Endothelial cell (in vitro differentiated cells): ENCODE data around the gene POU2F1. TPM values are rescaled to one million over a fixed set of nuclear protein-coding genes. Genes with fewer than 3 reads are reported as not detected.

Source experiments
- DNase-seq: peaks from one replicate; pipeline ENCODE4 v3.0.0; 2021; ENCODE audit warnings: low spot score
- H3K27ac Mint-ChIP-seq: one replicate; pipeline ENCODE4 v1.8.0; 2021; ENCODE audit warnings: mixed read lengths, inconsistent platforms; ENCODE audit not compliant: unreplicated experiment
- H3K27me3 Mint-ChIP-seq: one replicate; pipeline ENCODE4 v1.8.0; 2021; ENCODE audit warnings: mild to moderate bottlenecking, moderate library complexity, mixed read lengths, inconsistent platforms; ENCODE audit not compliant: unreplicated experiment
- H3K36me3 Mint-ChIP-seq: one replicate; pipeline ENCODE4 v1.8.0; 2021; ENCODE audit warnings: mild to moderate bottlenecking, low read depth, mixed read lengths, inconsistent platforms; ENCODE audit not compliant: unreplicated experiment
- H3K4me1 Mint-ChIP-seq: one replicate; pipeline ENCODE4 v1.8.0; 2021; ENCODE audit warnings: mild to moderate bottlenecking, mixed read lengths, inconsistent platforms; ENCODE audit not compliant: unreplicated experiment
- H3K4me3 Mint-ChIP-seq: one replicate; pipeline ENCODE4 v1.8.0; 2021; ENCODE audit warnings: mild to moderate bottlenecking, mixed read lengths, inconsistent platforms; ENCODE audit not compliant: unreplicated experiment
- H3K9me3 Mint-ChIP-seq: one replicate; pipeline ENCODE4 v1.8.0; 2021; ENCODE audit warnings: mixed read lengths, inconsistent platforms; ENCODE audit not compliant: unreplicated experiment
- total RNA-seq: library from RNA; stranded (reverse); fragmentation: NEBNext Ultra II Directional; extraction: Animal tissue kit (Norgen Biotek cat#: 25700); gene quantifications from one replicate; pipeline ENCODE4 v1.2.1, GENCODE V29; 2021; ENCODE audit not compliant: unreplicated experiment
- TF ChIP-seq, protein P1 (sequence below): fragments of 200-600 bp; sonication (generic); IDR thresholded peaks from one replicate; pipeline ENCODE4 v1.5.0; 2021; ENCODE audit warnings: antibody characterized with exemption; ENCODE audit not compliant: unreplicated experiment

Gene POU2F1
- total RNA-seq, 1 donor from 2014 or later = 24.5 TPM

DNA sequence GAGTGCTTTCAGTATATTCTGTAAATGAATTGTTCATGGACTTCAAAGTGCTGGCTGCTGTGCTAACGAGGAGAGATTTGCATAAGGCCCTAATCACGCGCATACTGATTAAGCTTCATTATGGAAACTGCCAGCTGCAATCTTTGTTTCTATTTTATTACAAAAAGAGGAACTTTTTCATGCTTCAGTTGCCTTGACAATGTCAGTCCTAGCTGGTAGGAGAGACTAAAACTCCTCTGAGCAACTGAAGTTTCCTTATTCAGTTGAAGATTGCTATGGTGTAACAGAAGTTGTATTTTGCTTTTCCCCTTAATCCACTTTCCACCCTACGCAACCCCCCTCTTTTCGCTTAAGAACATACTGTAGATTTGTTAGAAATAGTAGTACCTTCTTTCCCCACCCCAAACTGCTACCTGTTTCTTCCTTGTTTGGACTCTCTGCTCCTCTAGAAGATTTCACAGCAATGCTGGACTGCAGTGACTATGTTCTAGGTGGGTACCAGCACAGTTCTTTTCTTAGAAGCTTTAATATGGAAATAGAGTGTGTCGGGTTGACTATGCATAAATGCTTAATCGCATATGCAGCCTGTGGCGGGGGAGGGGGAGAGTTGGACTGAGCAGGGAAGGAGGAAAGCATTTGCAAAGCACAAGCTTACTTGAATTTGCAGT is 108.3 kb downstream of the POU2F1 start:
- H3K4me3 Mint-ChIP-seq = no peak overlapping the region
- H3K36me3 Mint-ChIP-seq = peaks cover 6% of the 10 kb centered on the region
- TF ChIP-seq, protein P1, sequence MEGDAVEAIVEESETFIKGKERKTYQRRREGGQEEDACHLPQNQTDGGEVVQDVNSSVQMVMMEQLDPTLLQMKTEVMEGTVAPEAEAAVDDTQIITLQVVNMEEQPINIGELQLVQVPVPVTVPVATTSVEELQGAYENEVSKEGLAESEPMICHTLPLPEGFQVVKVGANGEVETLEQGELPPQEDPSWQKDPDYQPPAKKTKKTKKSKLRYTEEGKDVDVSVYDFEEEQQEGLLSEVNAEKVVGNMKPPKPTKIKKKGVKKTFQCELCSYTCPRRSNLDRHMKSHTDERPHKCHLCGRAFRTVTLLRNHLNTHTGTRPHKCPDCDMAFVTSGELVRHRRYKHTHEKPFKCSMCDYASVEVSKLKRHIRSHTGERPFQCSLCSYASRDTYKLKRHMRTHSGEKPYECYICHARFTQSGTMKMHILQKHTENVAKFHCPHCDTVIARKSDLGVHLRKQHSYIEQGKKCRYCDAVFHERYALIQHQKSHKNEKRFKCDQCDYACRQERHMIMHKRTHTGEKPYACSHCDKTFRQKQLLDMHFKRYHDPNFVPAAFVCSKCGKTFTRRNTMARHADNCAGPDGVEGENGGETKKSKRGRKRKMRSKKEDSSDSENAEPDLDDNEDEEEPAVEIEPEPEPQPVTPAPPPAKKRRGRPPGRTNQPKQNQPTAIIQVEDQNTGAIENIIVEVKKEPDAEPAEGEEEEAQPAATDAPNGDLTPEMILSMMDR = no peak
- H3K4me1 Mint-ChIP-seq = peaks cover 10% of the 10 kb centered on the region
- no peak overlapping the region for H3K27ac Mint-ChIP-seq
- no peaks in the 10 kb centered on the region for H3K9me3 Mint-ChIP-seq
- no peaks in the 10 kb centered on the region for H3K27me3 Mint-ChIP-seq
- peak; percentile 16 for DNase-seq

DNA sequence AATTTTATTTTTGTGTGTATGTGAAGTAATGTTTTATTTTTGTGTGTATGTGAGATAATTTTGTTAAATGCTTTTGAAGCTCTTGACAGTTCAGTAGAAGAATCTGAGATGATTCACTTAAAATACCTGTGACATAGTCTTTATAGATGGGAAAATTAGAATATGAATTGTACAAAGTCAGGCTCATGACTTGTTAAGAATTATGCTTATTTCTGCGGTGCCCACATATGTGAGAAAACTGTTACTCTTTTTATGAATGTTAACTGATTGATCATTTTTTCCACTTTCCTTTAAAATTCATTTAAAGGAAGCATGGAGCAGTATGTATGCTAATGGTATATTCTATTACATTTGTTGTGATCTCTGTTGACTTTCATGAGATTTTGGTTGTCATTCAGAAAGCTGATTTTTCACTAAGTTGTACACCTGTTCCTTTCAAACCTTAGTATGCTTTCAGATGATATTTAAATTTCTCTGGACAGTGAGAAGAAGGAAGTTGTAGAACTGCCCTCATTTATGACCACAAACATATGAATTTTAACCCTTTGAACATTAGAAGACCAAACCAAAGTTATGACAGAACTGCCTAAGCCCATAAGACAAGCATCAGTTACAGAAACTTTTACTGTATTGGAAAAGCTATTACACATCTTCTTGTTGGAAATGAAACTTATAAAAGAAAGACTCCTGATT is 110.1 kb downstream of the POU2F1 start:
- H3K4me3 Mint-ChIP-seq = no peak overlapping the region
- no peak overlapping the region for H3K27ac Mint-ChIP-seq
- no peaks in the 10 kb centered on the region for H3K9me3 Mint-ChIP-seq
- TF ChIP-seq, protein P1 = no peak
- no peak for DNase-seq
- peaks cover 10% of the 10 kb centered on the region for H3K4me1 Mint-ChIP-seq
- H3K36me3 Mint-ChIP-seq = no peaks in the 10 kb centered on the region
- no peaks in the 10 kb centered on the region for H3K27me3 Mint-ChIP-seq

DNA sequence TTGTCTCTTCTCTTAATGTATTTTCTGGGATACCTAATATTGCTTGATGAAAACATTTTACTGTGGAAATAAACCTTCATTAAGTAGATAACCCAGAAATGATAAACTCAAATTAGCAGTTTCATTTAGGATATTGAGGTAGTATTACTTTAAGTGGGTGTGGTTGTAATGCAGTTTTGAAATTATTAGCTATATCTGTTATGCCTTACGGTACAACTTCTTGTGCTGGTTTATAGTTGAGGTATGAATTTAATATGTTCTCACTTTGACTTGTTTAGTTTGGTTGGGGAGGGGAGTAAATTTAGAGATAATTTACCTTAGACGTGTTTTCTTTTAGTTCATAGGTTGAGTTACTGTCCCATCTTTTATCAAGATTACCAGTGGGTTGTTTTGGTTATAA is 111.0 kb downstream of the POU2F1 start:
- H3K27me3 Mint-ChIP-seq = no peaks in the 10 kb centered on the region
- no peak for DNase-seq
- TF ChIP-seq, protein P1 = no peak
- H3K9me3 Mint-ChIP-seq = no peaks in the 10 kb centered on the region
- no peak overlapping the region for H3K27ac Mint-ChIP-seq
- no peaks in the 10 kb centered on the region for H3K36me3 Mint-ChIP-seq
- H3K4me3 Mint-ChIP-seq = no peak overlapping the region
- H3K4me1 Mint-ChIP-seq = peaks cover 10% of the 10 kb centered on the region

DNA sequence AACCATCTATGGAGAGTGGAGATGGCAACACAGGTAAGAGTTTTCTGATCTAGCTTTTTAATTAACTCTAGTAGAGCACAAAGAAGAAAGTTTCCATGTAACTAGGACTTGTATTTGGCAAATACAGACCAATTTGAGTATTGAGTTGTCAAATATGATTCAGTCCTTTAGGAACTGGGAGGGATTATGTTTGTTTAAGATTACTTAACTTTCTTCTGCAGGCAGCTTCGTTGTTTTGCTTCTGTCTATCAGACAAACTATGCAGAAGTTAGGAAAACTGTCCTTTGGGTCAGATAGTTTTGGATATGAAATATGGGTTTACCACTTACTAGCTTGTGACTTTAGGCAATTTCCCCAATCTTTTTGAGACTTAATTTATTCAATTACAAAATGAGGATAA is 111.8 kb downstream of the POU2F1 start:
- Mint-ChIP-seq H3K27ac (no peak overlapping the region), H3K9me3 (no peaks in the 10 kb centered on the region), H3K4me3 (no peak overlapping the region), H3K4me1 (peaks cover 10% of the 10 kb centered on the region), H3K27me3 (no peaks in the 10 kb centered on the region), H3K36me3 (peaks cover 5% of the 10 kb centered on the region)
- no peak for DNase-seq
- TF ChIP-seq, protein P1 = no peak

DNA sequence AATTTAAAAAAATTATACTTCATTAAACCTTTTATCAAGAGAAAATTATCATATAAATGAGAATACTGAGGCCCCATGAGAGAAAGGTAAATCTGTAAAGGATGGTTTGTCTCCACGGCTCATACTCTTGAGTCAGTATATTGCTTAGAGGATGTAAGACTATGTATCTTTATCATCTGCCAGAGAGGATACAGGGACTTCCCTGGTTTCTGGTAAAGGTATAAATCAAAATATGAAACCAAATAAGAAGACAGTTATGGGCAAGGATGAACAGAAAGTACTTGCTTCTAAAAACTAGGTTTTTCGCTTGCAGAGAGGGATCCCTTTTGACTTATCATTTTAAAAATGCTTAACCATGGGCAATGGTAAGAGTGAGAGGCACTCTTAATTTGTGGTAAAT is 112.4 kb downstream of the POU2F1 start:
- H3K27me3 Mint-ChIP-seq = no peaks in the 10 kb centered on the region
- peaks cover 10% of the 10 kb centered on the region for H3K4me1 Mint-ChIP-seq
- H3K9me3 Mint-ChIP-seq = no peaks in the 10 kb centered on the region
- TF ChIP-seq, protein P1 = no peak
- peaks cover 6% of the 10 kb centered on the region for H3K36me3 Mint-ChIP-seq
- H3K27ac Mint-ChIP-seq = no peak overlapping the region
- DNase-seq = no peak
- H3K4me3 Mint-ChIP-seq = no peak overlapping the region
